Thoracic aorta (tissue), 2 donors: ENCODE measurements around the gene IQSEC3. TPM values are rescaled to one million over a fixed set of nuclear protein-coding genes. Genes with fewer than 3 reads are reported as not detected.

ENCODE experiments used
- ATAC-seq: fragments of 150-250 bp; one replicate; pipeline ENCODE4 v1.8.0; 2017; ENCODE audit warnings: low read depth; ENCODE audit not compliant: insufficient number of reproducible peaks, low FRiP score
- DNase-seq: peaks from one replicate; pipeline ENCODE4 v3.0.0-alpha.2; 2020; ENCODE audit warnings: low spot score
- H3K27ac ChIP-seq, 2 donors: fragments of 200-600 bp; sonication (generic); 1 replicate in 1 of 2; 2 replicates in 1 of 2; pipeline ENCODE4 v1.5.1; 2016; ENCODE audit warnings: mild to moderate bottlenecking in 2 of 2, moderate library complexity in 2 of 2
- H3K27me3 ChIP-seq: fragments of 200-600 bp; sonication (generic); replicated peaks from 2 replicates; pipeline ENCODE4 v1.6.0; 2016; ENCODE audit warnings: mild to moderate bottlenecking; ENCODE audit not compliant: insufficient read depth
- H3K36me3 ChIP-seq: fragments of 200-600 bp; sonication (generic); one replicate; pipeline ENCODE4 v1.5.1; 2016
- H3K4me1 ChIP-seq, 2 donors: fragments of 200-600 bp; sonication (generic); 1 replicate in 1 of 2; 2 replicates in 1 of 2; pipeline versions ENCODE4 v1.5.1 to v1.6.0; 2016; ENCODE audit warnings: low read depth in 2 of 2, mild to moderate bottlenecking in 1 of 2; ENCODE audit not compliant: control insufficient read depth in 1 of 2
- H3K4me3 ChIP-seq: fragments of 200-600 bp; sonication (generic); 2 replicates; pipeline ENCODE4 v1.5.1; 2016; ENCODE audit warnings: mild to moderate bottlenecking
- H3K9me3 ChIP-seq: fragments of 200-600 bp; sonication (generic); 2 replicates; pipeline ENCODE4 v1.5.1; 2016
- total RNA-seq, 2 donors: library from RNA; depleted of rRNA; stranded (reverse); fragments of >200 nt; gene quantifications; one replicate each; pipeline versions ENCODE4 v1.1.0 to v1.2.3, GENCODE V29; 2016
- TF ChIP-seq, protein P1 (sequence below): fragments of 200-600 bp; sonication (generic); IDR thresholded peaks from one replicate; pipeline ENCODE4 v1.5.1; 2019; ENCODE audit warnings: antibody characterized with exemption

Gene IQSEC3
- total RNA-seq, 2 donors from 2014 or later, result 1.1 to 1.3 TPM

DNA sequence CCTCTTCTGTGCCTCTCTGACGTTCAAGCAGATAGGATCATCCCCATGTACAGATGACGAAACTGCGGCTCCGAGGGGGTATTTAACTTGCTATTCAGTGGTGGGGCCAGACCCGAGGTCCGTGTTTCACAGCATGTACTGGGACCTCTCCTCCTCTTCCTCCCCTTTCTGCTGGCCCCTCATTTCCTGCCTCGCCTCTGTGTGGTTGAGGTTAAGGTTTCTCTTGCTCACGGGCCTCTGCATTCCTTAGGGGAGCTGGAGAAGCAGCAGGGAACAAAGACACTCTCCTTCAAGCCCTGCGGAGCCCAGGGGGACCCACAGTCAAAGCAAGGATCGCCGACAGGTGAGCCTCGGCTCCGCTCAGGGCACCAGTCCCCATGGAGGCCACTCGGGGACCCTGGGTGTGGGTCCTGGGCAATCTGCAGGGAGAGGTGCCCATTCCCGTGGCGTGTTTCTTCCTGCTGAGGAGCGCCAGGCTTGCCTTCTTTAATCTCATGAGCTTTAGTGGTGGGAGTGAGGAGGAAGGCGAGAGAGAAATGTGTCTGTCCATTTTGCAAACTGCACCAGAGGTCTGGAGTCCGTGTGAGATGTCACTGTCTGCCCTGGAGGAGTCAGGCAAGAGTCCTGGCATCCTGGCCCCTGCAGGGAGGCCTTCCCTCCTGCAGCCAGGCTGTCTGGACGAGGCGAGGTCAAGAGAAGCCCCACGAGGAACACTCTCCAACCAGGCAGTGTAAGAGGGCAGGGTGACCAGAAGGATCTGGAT lies 102.4 kb downstream of the IQSEC3 start:
- no peak overlapping the region for H3K4me3 ChIP-seq
- no peak overlapping the region for H3K27ac ChIP-seq
- DNase-seq, result no peak
- no peaks in the 10 kb centered on the region for H3K4me1 ChIP-seq
- no peak for ATAC-seq
- TF ChIP-seq, protein P1, sequence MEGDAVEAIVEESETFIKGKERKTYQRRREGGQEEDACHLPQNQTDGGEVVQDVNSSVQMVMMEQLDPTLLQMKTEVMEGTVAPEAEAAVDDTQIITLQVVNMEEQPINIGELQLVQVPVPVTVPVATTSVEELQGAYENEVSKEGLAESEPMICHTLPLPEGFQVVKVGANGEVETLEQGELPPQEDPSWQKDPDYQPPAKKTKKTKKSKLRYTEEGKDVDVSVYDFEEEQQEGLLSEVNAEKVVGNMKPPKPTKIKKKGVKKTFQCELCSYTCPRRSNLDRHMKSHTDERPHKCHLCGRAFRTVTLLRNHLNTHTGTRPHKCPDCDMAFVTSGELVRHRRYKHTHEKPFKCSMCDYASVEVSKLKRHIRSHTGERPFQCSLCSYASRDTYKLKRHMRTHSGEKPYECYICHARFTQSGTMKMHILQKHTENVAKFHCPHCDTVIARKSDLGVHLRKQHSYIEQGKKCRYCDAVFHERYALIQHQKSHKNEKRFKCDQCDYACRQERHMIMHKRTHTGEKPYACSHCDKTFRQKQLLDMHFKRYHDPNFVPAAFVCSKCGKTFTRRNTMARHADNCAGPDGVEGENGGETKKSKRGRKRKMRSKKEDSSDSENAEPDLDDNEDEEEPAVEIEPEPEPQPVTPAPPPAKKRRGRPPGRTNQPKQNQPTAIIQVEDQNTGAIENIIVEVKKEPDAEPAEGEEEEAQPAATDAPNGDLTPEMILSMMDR, result no peak
- no peaks in the 10 kb centered on the region for H3K36me3 ChIP-seq
- H3K9me3 ChIP-seq, result no peaks in the 10 kb centered on the region
- no peaks in the 10 kb centered on the region for H3K27me3 ChIP-seq

DNA sequence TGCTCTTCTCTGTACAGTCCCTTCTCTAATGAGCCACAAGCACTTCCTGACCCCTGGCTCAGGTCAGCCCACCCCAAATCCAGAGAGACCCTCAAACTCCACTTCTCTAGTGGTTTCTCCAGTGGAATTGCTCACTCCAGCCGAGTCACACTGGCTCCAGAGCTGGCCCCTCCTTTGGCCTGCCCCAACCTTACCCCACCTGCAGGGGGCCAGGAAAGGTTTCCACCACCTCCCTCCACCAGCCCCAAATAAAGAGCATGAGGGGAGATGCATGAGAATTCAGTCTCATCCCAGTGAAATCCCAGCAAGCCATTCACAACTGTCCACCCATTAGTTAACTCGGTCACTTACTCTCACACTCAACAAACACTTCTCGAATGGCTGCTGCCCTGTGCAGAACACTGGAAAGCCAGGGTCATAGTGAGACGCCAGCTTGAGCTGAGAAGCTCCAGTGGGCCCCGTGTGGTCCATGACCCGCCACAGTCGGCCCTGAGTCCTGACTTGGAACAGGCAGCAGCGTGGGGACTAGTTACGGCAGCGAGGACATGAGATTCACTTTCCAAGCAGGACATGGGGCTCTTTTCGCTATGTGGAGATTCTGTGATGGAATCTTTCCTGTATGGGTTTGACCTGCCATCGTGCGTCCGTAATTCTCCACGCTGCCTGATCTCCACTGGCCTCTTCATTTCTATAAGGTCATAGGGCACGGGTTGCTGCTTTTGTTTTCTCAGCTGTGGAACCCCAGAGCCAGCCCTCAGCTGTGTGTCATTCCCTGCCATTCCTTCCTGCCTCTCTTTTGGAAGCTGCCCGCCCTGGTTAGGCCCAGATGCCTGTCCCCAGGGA lies 103.2 kb downstream of the IQSEC3 start:
- ATAC-seq (no peak), DNase-seq (no peak)
- Histone ChIP-seq H3K36me3 (no peaks in the 10 kb centered on the region), H3K4me1 (no peaks in the 10 kb centered on the region), H3K9me3 (no peaks in the 10 kb centered on the region), H3K27me3 (no peaks in the 10 kb centered on the region), H3K4me3 (no peak overlapping the region), H3K27ac (no peak overlapping the region)
- TF ChIP-seq, protein P1, result no peak

DNA sequence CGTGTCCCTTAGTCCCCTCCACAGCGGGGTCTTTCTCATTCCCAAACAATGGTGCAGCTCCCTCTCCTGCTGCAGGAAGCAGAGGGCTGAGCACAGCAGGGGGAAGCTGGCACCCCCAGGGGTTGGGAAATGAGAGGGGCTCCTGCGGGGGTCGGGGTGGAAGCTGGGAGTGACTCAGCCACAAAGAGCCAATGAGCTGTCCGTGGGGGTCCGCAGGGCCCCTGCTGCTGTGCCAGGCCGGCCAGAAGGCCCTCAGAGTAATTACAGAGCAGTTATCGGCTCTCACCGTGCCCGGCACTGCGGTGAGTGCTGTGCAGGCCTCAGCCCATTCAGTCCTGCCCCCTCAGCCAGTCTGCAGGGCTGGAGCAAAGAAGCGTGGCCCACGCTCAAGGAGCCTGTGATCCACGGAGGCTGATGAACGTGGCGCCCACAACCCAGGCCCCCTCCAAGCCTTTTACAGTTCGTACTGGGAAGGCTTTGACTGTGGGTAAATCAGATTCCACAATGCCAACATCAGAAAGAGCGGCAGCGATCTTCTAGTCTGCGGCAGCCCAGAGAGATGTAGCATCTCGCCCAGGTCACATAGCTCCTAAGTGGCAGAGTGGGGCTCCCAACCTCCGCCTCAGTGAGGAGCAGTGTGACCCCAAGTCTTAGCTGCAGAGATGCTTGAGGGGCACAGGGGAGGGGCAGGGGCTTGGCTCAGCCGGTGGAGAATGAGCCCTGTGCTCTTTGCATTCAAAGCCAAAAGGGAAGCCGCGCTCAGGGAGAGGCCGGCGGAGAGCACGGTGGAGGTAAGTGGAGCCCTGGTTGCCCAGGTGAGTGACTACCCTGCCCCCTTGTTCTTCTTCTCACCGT lies 104.0 kb downstream of the IQSEC3 start:
- TF ChIP-seq, protein P1, result no peak
- Histone ChIP-seq H3K36me3 (no peaks in the 10 kb centered on the region), H3K27me3 (no peaks in the 10 kb centered on the region), H3K4me1 (no peaks in the 10 kb centered on the region), H3K4me3 (no peak overlapping the region), H3K27ac (no peak overlapping the region), H3K9me3 (no peaks in the 10 kb centered on the region)
- no peak for ATAC-seq
- DNase-seq, result no peak

DNA sequence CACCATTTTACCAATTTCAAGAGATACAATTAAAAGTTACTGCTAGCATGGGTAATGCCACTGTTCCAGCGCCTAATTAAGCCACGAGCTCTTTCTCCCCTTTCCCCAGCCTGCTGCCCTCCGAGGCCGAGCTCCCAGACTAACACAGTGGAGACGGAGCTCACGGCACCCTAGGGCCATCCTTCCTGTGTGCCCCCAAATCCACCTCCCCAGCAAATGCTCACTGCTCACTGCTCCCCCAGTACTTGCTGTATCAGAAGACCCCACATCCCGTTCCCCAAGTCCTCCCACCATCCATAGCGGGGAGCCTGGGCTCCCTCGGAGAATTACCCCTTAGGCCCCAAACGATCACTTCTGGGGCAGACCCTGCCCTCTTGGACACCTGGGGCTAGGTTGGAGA lies 104.7 kb downstream of the IQSEC3 start:
- H3K27ac ChIP-seq, result no peak overlapping the region
- H3K9me3 ChIP-seq, result no peaks in the 10 kb centered on the region
- no peaks in the 10 kb centered on the region for H3K36me3 ChIP-seq
- no peaks in the 10 kb centered on the region for H3K27me3 ChIP-seq
- no peak overlapping the region for H3K4me3 ChIP-seq
- ATAC-seq (no peak), DNase-seq (no peak)
- H3K4me1 ChIP-seq, result peaks cover 0 to 2% of the 10 kb centered on the region in 2 donors
- TF ChIP-seq, protein P1, result no peak
